Left renal cortex interstitium (tissue), 4 donors: ENCODE data around the gene WDR75. TPM values are rescaled to one million over a fixed set of nuclear protein-coding genes. Genes with fewer than 3 reads are reported as not detected.

Experiments
- DNase-seq, 4 donors: peaks; one replicate each; pipeline ENCODE4 v3.0.0-alpha.2; 2013; ENCODE audit warnings: low read depth in 4 of 4, low spot score in 2 of 4, missing footprints in 1 of 4
- polyA plus RNA-seq, 4 donors: library from polyadenylated mRNA; unstranded; fragments of 120-200 nt; gene quantifications; one replicate each; pipeline ENCODE4 v1.2.1, GENCODE V29; 2013; ENCODE audit not compliant: insufficient read length in 4 of 4

WDR75 gene
- polyA plus RNA-seq, 4 donors, result 42.6 to 57.6 (median 49.9) TPM

GRCh38 chr2:189488008-189488310 is 46.7 kb downstream of the WDR75 start:
- no peak for DNase-seq

DNA sequence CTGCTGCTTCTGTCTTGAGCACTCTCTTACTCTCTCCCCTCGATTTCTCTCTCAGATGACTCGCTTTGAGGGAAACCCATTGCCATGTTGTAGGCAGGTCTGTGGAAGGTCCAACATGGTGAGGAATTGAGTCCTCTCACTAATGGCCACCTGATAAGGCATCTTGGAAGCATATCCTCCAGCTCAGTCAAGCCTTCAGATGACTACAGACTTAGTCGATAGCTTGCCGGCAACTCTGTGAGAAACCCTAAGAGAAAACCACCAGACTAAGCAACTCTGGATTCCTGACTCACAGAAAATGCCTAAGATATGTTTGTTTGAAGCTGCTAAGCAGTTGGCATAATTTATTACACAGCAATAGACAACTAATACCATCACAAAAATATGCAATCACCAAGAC is 51.2 kb downstream of the WDR75 start:
- no peak for DNase-seq

GRCh38 chr2:189498205-189498604 is 56.9 kb downstream of the WDR75 start:
- no peak for DNase-seq

DNA sequence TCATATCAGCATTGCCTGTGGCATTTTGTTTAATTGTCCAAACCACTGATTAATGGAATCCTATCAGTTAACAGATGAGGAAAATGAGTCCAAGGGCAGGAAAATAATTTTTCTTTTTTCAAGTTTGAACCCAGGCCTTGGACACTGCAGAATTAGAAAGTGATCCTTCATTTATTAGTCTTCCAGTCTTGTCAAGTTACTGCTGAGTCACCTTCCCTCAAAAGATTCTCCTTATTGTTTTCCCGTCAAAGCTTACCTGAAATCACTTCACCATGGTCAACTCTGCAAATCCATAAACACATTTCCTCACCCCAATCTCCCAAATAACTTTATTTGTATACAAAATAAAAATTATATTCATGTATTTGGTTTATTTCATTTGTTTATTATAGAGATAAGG is 57.9 kb downstream of the WDR75 start:
- no peak for DNase-seq

- no peak for DNase-seq
These were observed 59.3 kb downstream of the WDR75 start for GRCh38 chr2:189500456-189501160.

DNA sequence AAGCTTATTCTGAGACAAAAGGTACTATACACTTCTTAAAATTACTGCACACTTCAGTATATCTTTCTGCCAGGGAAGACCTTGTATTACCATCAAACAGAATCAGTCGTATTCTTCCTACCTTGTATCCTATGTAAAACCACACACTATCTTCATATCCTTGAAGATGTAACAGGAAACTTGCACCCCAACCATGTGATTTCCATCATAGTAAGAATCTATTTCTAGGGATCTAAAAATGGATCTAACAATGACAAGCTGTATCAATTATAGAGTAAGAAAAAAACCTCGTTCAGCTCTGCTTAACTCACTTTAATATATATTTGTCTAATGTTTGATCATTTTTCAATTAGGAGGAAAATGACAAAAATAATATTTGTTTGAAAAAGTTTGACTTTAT is 60.2 kb downstream of the WDR75 start:
- DNase-seq, result no peak

GRCh38 chr2:189502714-189503113 is 61.4 kb downstream of the WDR75 start:
- DNase-seq, result no peak

- no peak for DNase-seq
These were observed 63.0 kb downstream of the WDR75 start for GRCh38 chr2:189504238-189504637.

DNA sequence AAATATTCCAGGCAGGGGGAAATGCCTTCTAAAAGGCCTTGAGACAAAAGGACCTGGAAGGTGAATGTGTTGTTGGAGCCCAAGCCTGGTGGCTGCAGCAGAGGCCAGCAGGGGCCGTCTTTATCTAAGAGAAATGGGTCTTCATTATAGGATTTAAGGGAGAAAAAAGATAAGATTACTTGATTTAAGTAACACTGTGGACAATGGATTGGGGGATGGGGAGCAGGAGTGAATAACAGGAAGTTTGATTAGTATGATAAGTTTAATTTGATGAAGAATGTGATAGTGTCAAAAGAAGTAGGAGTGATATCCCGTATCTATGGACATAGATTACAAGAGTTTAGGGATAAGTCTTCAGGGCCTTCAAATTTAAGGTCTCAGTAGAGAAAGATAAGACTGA is 64.2 kb downstream of the WDR75 start:
- DNase-seq, result no peak

GRCh38 chr2:189506514-189506976 is 65.3 kb downstream of the WDR75 start:
- no peak for DNase-seq

DNA sequence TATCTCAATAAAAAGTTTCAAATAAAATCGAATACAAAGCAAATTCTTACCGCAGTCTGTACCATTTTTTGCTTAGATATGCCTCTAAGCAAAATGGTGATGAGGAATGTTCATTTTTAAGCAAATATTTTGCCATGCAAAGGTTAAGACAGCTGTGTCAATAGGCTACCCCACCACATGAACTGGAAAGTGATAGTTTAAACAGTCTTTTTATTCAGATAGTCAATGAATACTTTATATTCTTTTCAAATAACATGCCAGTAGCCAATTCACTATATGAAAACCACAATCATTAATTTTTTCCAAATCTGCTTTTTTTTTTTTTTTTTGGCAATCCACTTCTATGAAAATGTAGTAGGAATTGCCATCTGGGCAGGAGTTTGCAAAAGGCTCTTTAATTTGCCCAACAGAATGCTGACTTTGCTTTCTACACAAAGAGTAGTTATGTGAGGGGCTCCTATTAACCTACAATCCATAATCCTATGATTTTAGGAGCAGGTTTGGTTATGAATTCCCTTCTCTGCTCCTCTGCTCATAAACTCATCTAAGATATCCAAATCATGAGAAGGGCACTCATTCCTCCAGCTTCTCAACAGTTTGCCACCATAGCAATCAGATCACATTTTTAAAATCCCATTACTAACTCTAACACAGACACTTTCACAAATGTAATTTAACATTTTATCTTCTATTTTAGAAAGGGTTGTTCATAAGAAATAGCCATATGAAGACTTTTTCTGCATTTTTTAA is 70.1 kb downstream of the WDR75 start:
- no peak for DNase-seq

DNA sequence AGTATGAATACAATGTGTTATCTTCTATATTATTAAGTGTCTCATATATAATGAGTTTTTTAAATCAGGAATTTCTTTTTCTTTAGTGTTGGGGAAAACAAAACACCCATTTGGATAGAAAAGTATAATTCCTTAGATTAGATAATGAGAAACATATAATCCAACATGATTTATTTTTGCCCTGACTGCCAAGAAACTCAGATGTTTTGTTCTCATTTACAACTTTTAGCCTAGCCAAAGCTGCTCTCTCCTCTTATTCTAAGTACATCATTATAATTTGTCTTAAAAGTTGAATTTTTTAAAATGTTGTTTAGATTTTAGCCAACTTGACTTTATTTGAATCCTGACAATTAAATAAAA is 70.7 kb downstream of the WDR75 start:
- DNase-seq, result no peak

DNA sequence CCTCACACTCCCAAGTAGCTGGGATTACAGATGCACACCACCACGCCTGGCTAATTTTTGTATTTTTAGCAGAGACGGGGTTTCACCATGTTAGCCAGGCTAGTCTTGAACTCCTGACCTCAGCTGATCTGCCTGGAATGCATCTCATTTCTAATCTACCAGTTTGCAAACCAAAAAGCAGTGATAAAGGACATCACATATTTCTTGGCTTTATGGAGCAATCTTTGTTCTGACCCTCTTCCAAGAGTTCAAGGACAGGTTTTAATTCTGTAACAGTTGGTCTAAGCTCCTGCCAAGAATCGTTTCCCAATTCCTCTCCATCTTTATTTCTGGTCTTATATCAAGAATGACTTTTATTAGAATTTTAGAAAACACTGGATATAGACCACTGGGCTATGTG is 71.6 kb downstream of the WDR75 start:
- DNase-seq, result no peak

DNA sequence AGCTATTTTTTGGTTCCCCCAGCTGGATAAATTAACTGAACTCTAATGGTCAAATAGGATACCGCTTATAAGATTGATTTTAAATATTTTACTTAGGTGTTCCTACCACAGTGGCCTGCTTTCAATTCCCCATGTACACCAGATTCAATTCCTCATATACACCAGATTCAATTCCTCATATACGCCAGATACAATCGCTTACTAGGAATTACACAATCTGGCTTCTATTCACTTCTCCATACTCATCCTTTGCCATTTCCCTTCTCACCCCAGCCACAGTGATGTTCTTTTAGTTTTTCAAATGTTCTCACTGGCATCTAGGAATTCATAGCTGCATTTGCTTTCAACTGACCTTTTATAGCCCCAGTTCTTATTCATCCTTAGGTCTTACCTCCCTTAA is 72.8 kb downstream of the WDR75 start:
- no peak for DNase-seq

GRCh38 chr2:189515264-189515663 is 74.0 kb downstream of the WDR75 start:
- DNase-seq, result no peak

GRCh38 chr2:189516546-189516945 is 75.3 kb downstream of the WDR75 start:
- no peak for DNase-seq

DNA sequence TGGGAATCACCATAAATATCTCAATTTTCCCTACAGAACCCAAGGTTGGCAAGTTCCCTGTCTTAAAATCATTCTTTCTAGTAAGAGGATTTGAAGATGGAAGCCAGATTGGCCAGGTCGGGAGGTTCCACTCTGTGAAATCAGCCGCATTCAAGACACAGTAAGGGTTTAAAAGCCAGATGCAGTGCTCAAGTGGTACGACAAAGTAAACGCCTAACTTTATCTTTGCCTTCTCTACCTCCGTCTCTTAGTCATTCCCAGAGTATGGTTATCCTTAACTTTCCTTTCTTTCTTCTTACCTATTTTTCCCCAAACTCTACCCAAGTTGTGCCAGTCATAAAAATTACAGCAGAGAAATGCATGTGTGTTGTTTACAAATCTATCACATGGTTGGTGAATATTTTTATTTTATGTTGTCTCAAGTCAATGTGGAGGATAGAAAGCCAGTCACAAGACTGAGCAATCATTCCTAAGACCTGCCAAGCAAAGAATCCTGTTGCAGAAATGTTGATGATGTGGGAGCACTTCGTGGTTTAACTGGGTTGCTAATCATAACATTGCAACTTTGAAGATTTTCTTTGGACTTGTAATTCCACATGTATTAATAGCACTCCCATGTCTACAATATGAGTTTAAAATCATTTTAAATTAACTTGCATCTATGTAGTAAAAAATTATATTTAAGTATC is 76.7 kb downstream of the WDR75 start:
- no peak for DNase-seq

- DNase-seq, result no peak
These were observed 78.5 kb downstream of the WDR75 start for GRCh38 chr2:189519631-189520387.

DNA sequence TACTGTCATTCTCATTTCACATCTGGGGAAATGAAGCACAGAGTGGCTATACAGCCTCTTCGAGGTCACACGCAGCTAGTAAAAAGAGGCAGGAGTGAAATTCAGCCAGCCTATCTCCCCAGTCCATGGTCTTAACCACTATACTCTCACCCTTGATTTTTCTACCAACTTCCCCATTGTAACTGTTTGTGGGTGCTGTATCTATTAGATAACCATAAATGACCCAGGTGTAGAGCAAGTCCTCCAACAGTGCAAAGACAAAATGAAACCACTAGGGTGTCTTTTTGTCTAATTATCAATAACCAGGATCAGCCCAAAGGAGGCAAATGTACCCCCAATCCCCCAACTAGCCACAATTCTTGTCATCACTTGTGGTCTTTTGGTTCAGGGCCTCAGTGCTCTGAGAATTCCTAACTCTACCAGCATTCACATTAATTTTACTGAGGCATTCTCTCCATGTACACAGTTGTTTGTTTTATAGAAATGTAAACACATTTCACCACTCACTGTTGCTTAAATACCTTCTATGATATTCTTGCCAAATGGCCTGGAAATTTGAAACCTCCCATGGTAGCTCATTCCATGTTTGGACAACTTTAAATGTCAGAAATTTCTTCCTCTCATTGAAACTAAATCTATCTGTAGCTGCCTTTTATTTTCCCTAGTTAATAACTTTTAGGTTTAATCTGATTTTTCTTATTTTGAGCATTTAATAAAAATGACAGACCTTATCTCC is 80.6 kb downstream of the WDR75 start:
- DNase-seq, result no peak

GRCh38 chr2:189522435-189523151 is 81.3 kb downstream of the WDR75 start:
- DNase-seq, result no peak
